ENCODE results near the gene RIN3.

RIN3 gene

DNA sequence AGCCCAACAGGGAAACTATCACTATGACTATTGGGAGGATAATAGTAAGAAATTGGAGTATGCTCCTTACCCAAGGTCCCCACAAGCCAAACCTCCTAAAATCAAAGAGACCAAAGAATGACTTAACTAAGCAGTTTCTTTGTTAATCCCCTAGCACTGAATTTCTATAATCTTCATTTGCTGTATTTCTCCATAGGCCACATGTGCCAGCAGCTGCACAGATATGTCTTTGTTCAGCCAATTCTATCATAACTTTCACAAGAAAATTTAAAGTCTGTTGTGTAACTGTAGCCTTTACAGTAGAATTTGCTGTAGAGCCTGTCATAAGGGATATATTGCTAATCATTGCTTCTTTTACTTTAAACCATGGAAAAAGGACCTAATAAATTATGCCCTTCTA lies 104.0 kb downstream of the RIN3 start:
- no peak for DNase-seq (ENCODE audit: low spot score)
- in situ Hi-C loops (cut with MboI; ENCODE audit: low pct_unique_long_range_greater_than_20kb, low sequenced_read_pairs, unreplicated experiment), result no loop called here
- TF ChIP-seq, protein P1, sequence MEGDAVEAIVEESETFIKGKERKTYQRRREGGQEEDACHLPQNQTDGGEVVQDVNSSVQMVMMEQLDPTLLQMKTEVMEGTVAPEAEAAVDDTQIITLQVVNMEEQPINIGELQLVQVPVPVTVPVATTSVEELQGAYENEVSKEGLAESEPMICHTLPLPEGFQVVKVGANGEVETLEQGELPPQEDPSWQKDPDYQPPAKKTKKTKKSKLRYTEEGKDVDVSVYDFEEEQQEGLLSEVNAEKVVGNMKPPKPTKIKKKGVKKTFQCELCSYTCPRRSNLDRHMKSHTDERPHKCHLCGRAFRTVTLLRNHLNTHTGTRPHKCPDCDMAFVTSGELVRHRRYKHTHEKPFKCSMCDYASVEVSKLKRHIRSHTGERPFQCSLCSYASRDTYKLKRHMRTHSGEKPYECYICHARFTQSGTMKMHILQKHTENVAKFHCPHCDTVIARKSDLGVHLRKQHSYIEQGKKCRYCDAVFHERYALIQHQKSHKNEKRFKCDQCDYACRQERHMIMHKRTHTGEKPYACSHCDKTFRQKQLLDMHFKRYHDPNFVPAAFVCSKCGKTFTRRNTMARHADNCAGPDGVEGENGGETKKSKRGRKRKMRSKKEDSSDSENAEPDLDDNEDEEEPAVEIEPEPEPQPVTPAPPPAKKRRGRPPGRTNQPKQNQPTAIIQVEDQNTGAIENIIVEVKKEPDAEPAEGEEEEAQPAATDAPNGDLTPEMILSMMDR (IDR thresholded peaks at IDR 0.05; ENCODE audit: extremely low read depth, insufficient read depth, missing control alignments), result no peak

DNA sequence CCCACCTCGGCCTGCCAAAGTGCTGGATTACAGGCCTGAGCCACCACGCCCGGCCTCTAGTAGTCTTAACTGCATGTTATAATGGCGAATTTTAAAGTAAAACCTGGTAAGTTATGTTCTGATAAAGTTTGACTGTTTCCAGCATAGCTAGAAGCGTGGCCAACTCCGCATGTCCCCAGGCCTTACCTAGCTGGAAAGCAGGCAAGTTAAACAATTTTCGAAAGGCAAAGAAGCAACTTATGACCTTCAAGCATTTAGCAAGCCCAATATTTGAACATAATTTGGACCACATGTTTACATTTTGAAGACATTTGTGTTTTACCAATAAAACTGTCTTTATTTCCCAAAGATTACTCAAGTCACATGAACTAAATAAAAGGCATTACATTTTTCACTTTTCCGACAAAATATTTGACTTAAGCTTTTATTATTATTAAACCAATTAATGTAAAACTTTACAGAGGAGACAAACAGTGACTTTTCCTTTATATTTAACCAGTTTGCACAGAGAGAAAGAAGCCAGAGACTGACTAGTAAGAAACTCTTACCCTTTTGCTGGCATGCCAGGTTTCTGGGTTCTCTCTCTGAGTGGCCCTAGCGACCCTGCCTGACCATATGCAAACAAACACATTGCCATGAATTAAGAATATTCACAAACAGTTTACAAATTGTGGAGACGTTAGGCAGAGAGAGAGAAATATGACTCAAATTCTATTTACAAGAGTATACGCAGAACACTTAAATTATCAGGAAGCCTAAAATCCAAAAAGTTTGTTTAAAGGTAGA lies 106.3 kb downstream of the RIN3 start:
- DNase-seq (ENCODE audit: low spot score), result no peak
- in situ Hi-C loops (cut with MboI; ENCODE audit: low pct_unique_long_range_greater_than_20kb, low sequenced_read_pairs, unreplicated experiment), result no loop called here
- TF ChIP-seq, protein P1 (IDR thresholded peaks at IDR 0.05; ENCODE audit: extremely low read depth, insufficient read depth, missing control alignments), result no peak

DNA sequence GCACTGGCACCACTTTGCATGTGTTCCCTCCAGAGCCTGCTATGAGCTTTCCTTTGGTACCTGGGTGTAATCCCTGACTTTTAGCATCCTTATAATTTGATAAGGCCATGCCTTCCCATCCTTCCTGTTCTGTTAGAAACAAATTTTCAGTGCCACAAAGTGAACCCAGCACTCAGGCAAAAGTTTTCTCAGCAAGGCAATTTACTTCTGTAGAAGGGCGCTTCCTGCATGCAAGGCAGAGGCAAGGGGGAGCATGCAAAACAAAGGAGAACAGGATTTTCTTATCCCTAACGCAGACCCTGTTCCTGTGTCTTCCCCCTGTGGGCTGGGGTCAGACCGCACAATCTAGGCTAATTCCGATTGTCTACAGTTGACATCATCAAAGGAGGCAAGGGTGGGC lies 108.7 kb downstream of the RIN3 start:
- in situ Hi-C loops (cut with MboI; ENCODE audit: low pct_unique_long_range_greater_than_20kb, low sequenced_read_pairs, unreplicated experiment), result no loop called here
- TF ChIP-seq, protein P1 (IDR thresholded peaks at IDR 0.05; ENCODE audit: extremely low read depth, insufficient read depth, missing control alignments), result no peak

DNA sequence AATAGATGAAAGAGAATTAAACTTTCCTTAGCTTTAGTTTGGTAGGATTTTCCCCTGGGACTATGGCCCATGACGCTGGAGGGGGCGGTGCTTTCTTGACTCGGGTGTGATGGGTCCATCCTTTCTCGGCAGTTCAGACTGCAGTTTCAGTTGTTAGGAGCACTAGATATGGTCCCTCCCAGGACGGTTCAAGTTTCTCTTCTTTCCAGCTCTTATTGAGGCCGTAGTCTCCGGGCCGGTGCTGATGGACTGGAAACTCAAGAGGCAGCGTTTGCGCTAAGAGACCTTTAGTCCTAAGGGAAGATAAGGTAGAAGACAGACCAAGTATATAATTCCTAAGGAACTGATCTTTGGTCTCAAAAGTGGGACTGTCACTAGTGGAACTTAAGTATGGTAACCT lies 111.2 kb downstream of the RIN3 start:
- TF ChIP-seq, protein P1 (IDR thresholded peaks at IDR 0.05; ENCODE audit: extremely low read depth, insufficient read depth, missing control alignments), result no peak
- in situ Hi-C loops (cut with MboI; ENCODE audit: low pct_unique_long_range_greater_than_20kb, low sequenced_read_pairs, unreplicated experiment), result no loop called here
- no peak for DNase-seq (ENCODE audit: low spot score)

More for the DNA sequence above, 108.7 kb downstream of the RIN3 start:
- no peak for DNase-seq (ENCODE audit: low spot score)

DNA sequence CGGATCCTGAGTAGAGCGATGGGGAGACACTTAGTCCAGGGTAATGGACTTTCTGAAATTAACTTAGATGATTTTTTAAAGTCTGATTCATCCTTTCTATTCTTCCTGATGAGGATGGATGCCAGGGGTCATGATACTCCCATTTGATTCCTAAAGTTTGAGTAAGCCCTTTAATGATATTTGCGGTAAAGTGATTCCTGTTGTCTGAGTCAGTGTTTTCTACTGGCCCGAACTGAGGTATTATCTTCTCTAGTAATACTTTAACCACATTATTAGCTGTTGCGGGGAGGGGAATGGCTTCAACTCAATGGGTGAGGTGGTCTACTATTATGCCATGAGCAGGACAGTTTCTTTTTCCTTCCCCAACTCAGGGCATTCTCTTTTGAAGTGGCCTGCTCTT lies 111.6 kb downstream of the RIN3 start:
- in situ Hi-C loops (cut with MboI; ENCODE audit: low pct_unique_long_range_greater_than_20kb, low sequenced_read_pairs, unreplicated experiment), result no loop called here
- no peak for DNase-seq (ENCODE audit: low spot score)
- TF ChIP-seq, protein P1 (IDR thresholded peaks at IDR 0.05; ENCODE audit: extremely low read depth, insufficient read depth, missing control alignments), result no peak

DNA sequence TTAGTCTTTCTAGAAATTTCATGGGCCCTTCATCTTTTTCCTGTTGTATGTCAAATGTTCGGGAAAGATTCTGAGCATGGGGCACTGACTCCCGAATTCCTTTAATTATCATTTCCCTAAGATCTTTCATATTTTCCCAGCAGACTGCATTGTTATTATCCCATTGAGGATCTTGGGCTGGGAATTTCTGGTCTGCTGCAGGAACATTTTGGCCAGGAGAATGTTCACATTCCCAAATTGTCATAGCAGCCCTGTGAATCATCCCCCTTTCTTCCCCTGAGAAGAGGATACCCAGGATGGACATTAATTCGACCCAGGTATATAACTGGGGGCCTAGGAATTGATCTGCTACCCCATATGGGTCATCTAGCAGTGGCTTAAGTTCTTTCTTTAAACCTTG lies 112.5 kb downstream of the RIN3 start:
- DNase-seq (ENCODE audit: low spot score), result no peak
- in situ Hi-C loops (cut with MboI; ENCODE audit: low pct_unique_long_range_greater_than_20kb, low sequenced_read_pairs, unreplicated experiment), result no loop called here
- TF ChIP-seq, protein P1 (IDR thresholded peaks at IDR 0.05; ENCODE audit: extremely low read depth, insufficient read depth, missing control alignments), result no peak
